ENCODE results near the gene SMARCC2. TPM values are rescaled to one million over a fixed set of nuclear protein-coding genes. Genes with fewer than 3 reads are reported as not detected.

The SMARCC2 gene
- total and polyA plus RNA-seq, 2 of the 13 experiments (the other 11 are each of a cell fraction or from before 2014, with no cell fraction given): 21.3 to 24.1 TPM

DNA sequence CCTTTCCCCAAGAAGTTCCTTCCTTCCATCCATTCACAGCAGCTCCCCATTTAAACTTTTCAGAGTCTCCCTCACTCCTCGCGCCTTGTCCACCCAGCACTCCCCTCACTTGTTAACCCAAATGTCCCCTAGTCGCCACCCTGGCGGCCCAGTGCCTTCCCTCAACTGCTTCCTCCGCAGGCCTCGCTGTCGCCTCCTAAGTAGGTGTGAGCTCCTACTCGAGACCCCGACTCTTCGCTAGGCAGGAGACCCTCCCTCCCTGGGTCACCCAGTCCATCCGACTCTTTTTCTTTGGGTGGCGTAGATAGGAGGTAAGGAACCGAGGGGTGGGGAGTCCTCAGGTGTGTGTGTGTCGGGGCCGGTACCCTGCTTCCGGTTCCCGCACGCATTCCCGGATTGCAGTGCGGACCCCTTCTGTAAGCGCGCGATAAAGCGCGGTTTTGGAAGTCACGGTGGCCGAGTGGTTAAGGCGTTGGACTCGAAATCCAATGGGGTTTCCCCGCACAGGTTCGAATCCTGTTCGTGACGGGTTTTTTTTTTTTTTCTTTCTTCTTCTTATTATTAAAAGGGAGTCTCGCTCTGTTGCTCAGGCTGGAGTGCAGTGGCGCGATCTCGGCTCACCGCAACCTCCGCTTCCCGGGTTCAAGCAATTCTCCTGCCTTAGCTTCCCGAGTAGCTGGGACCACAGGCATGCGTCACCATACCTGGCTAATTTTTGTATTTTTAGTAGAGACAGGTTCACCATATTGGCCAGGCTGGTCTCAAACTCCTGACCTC is 823 bp upstream of the SMARCC2 start (continued):
- peak; percentile 75; the same call in 1 of the 2 replicates for TF ChIP-seq ZNF556 (CRISPR knock-in tag; IDR thresholded peaks at IDR 0.05; ENCODE audit: borderline replicate concordance)
- TF ChIP-seq ZNF335 (CRISPR knock-in tag; IDR thresholded peaks at IDR 0.05): 0 out of 2 replicates have a peak, but pooled peaks have one; percentile 48
- TF ChIP-seq DMAP1 (CRISPR knock-in tag; IDR thresholded peaks at IDR 0.05): 0 out of 2 replicates have a peak, but pooled peaks have one; percentile 40
- no peak for TF ChIP-seq THYN1 (CRISPR knock-in tag; IDR thresholded peaks at IDR 0.05; ENCODE audit: borderline replicate concordance, low read depth)
- TF ChIP-seq CHD2 (IDR thresholded peaks at IDR 0.05; ENCODE audit: low read depth, low read length): peak; percentile 59; the same call in 1 of the 2 replicates
- TF ChIP-seq NFE2 (CRISPR knock-in tag; IDR thresholded peaks at IDR 0.05): no peak
- TF ChIP-seq, protein P1, sequence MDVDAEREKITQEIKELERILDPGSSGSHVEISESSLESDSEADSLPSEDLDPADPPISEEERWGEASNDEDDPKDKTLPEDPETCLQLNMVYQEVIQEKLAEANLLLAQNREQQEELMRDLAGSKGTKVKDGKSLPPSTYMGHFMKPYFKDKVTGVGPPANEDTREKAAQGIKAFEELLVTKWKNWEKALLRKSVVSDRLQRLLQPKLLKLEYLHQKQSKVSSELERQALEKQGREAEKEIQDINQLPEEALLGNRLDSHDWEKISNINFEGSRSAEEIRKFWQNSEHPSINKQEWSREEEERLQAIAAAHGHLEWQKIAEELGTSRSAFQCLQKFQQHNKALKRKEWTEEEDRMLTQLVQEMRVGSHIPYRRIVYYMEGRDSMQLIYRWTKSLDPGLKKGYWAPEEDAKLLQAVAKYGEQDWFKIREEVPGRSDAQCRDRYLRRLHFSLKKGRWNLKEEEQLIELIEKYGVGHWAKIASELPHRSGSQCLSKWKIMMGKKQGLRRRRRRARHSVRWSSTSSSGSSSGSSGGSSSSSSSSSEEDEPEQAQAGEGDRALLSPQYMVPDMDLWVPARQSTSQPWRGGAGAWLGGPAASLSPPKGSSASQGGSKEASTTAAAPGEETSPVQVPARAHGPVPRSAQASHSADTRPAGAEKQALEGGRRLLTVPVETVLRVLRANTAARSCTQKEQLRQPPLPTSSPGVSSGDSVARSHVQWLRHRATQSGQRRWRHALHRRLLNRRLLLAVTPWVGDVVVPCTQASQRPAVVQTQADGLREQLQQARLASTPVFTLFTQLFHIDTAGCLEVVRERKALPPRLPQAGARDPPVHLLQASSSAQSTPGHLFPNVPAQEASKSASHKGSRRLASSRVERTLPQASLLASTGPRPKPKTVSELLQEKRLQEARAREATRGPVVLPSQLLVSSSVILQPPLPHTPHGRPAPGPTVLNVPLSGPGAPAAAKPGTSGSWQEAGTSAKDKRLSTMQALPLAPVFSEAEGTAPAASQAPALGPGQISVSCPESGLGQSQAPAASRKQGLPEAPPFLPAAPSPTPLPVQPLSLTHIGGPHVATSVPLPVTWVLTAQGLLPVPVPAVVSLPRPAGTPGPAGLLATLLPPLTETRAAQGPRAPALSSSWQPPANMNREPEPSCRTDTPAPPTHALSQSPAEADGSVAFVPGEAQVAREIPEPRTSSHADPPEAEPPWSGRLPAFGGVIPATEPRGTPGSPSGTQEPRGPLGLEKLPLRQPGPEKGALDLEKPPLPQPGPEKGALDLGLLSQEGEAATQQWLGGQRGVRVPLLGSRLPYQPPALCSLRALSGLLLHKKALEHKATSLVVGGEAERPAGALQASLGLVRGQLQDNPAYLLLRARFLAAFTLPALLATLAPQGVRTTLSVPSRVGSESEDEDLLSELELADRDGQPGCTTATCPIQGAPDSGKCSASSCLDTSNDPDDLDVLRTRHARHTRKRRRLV (CRISPR knock-in tag; IDR thresholded peaks at IDR 0.05): no peak
- TF ChIP-seq TARDBP (CRISPR knock-in tag; IDR thresholded peaks at IDR 0.05): peak; percentile 69; the same call in 1 of the 2 replicates
- TF ChIP-seq, protein P2, sequence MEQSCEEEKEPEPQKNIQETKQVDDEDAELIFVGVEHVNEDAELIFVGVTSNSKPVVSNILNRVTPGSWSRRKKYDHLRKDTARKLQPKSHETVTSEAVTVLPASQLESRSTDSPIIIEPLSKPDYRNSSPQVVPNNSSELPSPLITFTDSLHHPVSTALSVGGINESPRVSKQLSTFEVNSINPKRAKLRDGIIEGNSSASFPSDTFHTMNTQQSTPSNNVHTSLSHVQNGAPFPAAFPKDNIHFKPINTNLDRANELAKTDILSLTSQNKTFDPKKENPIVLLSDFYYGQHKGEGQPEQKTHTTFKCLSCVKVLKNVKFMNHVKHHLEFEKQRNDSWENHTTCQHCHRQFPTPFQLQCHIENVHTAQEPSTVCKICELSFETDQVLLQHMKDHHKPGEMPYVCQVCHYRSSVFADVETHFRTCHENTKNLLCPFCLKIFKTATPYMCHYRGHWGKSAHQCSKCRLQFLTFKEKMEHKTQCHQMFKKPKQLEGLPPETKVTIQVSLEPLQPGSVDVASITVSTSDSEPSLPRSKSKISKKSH (CRISPR knock-in tag; IDR thresholded peaks at IDR 0.05; ENCODE audit: borderline replicate concordance): peak; percentile 66; the same call in 1 of the 2 replicates
- peak; percentile 67 for TF ChIP-seq ZNF782 (CRISPR knock-in tag; IDR thresholded peaks at IDR 0.05; ENCODE audit: borderline replicate concordance)
- TF ChIP-seq, protein P3, sequence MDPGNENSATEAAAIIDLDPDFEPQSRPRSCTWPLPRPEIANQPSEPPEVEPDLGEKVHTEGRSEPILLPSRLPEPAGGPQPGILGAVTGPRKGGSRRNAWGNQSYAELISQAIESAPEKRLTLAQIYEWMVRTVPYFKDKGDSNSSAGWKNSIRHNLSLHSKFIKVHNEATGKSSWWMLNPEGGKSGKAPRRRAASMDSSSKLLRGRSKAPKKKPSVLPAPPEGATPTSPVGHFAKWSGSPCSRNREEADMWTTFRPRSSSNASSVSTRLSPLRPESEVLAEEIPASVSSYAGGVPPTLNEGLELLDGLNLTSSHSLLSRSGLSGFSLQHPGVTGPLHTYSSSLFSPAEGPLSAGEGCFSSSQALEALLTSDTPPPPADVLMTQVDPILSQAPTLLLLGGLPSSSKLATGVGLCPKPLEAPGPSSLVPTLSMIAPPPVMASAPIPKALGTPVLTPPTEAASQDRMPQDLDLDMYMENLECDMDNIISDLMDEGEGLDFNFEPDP (CRISPR knock-in tag; conservative IDR thresholded peaks at IDR 0.05): no peak
- no peak for TF ChIP-seq ZNF607 (CRISPR knock-in tag; IDR thresholded peaks at IDR 0.05; ENCODE audit: borderline replicate concordance)
- TF ChIP-seq HNRNPH1 (optimal IDR thresholded peaks at IDR 0.05; ENCODE audit: low read depth, low read length): no peak
- TF ChIP-seq, protein P4, sequence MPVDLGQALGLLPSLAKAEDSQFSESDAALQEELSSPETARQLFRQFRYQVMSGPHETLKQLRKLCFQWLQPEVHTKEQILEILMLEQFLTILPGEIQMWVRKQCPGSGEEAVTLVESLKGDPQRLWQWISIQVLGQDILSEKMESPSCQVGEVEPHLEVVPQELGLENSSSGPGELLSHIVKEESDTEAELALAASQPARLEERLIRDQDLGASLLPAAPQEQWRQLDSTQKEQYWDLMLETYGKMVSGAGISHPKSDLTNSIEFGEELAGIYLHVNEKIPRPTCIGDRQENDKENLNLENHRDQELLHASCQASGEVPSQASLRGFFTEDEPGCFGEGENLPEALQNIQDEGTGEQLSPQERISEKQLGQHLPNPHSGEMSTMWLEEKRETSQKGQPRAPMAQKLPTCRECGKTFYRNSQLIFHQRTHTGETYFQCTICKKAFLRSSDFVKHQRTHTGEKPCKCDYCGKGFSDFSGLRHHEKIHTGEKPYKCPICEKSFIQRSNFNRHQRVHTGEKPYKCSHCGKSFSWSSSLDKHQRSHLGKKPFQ (CRISPR knock-in tag; IDR thresholded peaks at IDR 0.05; ENCODE audit: insufficient replicate concordance): peak; percentile 31
- no peak; the same call in 1 of the 2 replicates for TF ChIP-seq ZNF644 (CRISPR knock-in tag; IDR thresholded peaks at IDR 0.05; ENCODE audit: low read depth)
- 0 out of 2 replicates have a peak, but pooled peaks have one; percentile 21 for TF ChIP-seq CREB1 (IDR thresholded peaks at IDR 0.05)
- TF ChIP-seq CREB1 (CRISPR knock-in tag; IDR thresholded peaks at IDR 0.05): peak; percentile 60; the same call in 1 of the 2 replicates
- TF ChIP-seq, protein P5, sequence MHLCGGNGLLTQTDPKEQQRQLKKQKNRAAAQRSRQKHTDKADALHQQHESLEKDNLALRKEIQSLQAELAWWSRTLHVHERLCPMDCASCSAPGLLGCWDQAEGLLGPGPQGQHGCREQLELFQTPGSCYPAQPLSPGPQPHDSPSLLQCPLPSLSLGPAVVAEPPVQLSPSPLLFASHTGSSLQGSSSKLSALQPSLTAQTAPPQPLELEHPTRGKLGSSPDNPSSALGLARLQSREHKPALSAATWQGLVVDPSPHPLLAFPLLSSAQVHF (CRISPR knock-in tag; IDR thresholded peaks at IDR 0.05): peak; percentile 21; the same call in 1 of the 2 replicates
- no peak for TF ChIP-seq ZNF160 (CRISPR knock-in tag; IDR thresholded peaks at IDR 0.05)
